NCI-H2171 (cell line): ENCODE measurements around the gene MBNL1.
"Not testable (repeated sequence)": the region's sequence is repeated elsewhere in the genome, so short reads cannot be mapped to it uniquely, and the experiment has no call there.

Experiments used
- DNase-seq: peaks from one replicate; lab custom pipeline; 2025; lab: John Stamatoyannopoulos, UW

The MBNL1 gene

DNA sequence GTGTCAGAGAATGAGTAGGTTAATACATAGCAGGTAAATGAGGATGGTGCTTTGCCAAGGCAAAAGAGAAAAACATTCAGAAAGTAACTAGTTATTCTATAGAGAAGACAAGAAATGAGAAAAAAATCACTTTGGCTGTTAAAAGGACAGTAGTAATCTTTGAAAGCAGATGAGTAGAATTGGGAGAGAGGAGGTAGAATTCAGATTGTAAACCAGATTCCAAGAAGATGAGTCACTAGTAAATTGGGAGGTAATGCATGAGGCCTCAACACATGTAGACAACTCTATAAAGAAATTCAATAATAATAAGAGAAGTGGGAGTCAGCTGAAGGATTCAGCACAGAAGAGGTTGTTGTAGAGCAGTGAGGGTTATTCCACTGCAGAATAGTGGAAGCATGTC, 81.4 kb downstream of the MBNL1 start:
- no peak for DNase-seq

GRCh38 chr3:152350776-152351175, 82.0 kb downstream of the MBNL1 start:
- DNase-seq: no peak

DNA sequence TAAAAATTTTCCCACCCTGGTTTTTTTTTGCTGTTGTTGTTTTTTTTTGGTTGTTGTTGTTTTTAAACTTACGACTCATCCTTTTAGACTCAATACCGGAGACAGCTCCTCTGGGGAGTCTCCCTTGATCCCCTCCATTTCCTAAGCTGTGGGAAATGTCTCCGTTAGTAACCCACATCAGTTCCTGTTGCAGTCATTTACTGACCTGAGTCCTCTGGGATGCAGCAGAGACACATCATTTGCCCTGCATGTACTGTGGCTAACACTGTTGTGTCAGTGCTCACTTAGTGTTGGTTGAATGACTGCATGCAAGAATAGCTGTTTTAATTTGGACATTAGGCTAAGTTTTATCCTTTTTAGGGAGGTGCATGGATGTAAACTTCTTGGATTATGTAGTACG, 83.8 kb downstream of the MBNL1 start:
- DNase-seq: no peak

DNA sequence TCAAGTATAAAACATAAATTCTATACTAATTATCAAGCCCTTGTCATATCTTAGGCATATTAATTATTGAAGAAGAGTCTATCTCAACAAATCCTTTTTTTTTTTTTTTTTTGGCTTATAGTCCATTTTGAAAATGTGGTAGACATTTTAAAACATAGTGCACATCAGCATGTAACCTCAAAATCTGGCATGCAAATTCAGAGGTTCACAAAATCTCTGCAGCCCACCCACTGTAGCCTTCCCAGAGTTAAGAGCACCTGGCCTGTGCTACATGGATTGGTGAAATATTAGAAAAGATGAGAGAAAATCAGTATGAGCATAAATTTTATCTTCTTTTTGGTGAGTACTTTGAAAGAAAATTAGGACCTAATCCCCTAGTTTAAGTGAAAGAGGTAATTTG, 84.8 kb downstream of the MBNL1 start:
- DNase-seq: no peak

GRCh38 chr3:152355744-152356665, 87.3 kb downstream of the MBNL1 start:
- no peak for DNase-seq

DNA sequence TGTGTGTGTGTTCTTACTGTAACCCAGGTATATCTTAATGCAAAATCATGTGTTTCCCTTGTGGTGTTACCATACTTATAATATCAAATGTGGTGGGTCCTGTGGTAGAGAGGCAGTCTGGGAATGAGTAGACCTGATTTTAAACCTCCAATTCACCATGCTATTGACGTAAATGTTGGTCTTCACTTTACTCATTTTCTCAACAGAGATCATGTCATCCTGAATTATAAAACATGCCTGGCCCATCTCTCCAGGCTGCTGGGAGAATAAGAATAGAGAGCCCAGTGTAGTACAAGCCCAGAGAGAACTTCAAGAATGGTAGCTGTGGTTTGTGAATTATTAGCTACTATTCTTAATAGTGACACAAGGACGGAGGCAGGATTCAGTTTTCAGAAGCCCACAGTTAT, 88.1 kb downstream of the MBNL1 start:
- DNase-seq: no peak

GRCh38 chr3:152357587-152357986, 88.9 kb downstream of the MBNL1 start:
- DNase-seq: no peak

- DNase-seq: no peak
Measured at GRCh38 chr3:152359385-152360248, 90.9 kb downstream of the MBNL1 start.

- DNase-seq: no peak
Measured at GRCh38 chr3:152360302-152360701, 91.6 kb downstream of the MBNL1 start.

DNA sequence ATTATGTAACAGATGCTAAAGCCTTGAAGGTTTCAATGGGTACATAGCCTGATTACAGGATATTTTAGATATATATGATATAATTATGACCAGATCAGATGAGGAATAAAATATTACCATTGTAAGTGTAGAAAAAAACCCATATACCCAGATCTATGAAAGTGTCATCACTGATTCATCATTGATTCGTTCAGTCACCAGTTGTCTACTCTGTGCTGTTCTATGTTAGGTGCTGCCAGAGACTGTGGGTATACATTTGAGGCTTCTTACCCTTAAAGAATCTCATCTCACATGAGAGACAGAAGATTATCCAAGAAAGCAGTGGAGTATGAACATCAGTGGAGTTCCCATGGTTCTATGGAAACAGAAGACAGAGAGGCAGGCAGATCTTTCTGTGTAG, 92.2 kb downstream of the MBNL1 start:
- no peak for DNase-seq

- no peak for DNase-seq
Measured at GRCh38 chr3:152362086-152362485, 93.4 kb downstream of the MBNL1 start.

- DNase-seq: no peak
Measured at GRCh38 chr3:152364237-152364636, 95.5 kb downstream of the MBNL1 start.

DNA sequence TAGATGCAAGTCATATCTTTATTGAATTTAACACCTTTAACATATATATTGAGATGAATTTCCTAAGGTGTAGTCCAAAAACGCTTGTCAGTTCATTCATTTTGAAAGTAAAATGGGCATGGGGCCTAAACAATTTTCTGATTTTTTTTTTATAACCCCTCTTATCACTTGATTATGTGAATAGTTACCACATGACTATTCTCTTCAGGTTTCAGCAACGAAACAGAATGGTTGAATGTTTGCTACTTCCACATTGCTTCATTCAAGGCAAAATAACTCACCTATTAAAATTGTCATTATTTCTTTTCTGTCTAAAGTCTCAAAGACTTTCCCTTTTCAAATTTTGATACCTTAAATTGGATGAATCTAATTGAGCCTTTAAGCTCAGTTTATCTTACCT, 96.4 kb downstream of the MBNL1 start:
- DNase-seq: no peak

DNA sequence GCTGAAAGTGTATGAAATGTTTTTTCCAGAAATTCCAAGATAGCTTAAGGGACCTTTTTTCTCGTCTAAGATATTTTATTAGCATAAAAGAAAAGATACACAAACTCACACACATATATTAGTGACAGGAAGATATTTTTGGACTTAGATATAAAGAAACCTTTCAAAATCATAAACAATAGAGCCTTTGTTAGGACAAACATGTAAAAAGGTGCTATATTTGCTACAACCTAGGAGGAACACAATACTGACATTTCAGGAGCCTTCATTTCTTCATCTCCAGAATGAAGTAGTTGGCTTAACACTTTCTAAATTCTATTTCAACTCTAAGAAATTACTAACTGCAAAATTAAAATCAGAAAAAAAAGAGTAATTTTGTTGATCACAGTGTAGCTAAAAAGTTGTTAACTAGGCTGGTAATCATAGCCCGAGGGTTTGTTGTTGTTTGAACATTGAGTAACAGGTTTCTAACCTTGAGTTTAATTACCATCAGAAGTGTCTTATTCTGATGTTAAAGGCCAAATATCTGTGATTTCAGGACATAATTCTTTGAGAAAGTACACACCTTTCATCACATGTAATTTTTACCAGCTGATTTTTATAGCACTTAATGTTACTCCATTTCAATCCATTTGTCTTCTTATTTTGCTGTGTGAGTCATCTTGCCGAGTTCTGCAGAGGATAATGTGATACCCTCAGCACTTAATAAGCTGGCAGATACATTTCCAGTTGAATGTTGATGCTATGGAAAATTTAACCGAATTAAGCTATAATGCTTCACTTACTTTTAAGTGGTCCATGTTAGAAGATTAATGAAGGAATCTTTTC, 97.3 kb downstream of the MBNL1 start:
- DNase-seq: peak; percentile 15

- not testable (repeated sequence) for DNase-seq
Measured at GRCh38 chr3:152367192-152367591, 98.5 kb downstream of the MBNL1 start.

DNA sequence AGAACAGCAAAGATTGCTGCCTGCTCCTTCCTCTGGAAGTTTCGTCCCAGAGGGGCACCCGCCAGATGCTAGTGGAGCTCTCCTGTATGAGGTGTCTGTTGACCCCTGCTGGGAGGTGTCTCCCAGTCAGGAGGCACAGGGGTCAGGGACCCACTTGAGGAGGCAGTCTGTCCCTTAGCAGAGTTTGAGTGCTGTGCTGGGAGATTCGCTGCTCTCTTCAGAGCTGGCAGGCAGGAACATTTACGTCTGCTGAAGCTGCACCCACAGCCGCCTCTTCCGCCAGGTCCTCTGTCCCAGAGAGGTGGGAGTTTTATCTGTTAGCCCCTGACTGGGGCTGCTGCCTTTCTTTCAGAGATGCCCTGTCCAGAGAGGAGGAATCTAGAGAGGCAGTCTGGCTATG, 103.9 kb downstream of the MBNL1 start:
- DNase-seq: not testable (repeated sequence)

GRCh38 chr3:152373379-152373778, 104.7 kb downstream of the MBNL1 start:
- DNase-seq: no peak

GRCh38 chr3:152374262-152374990, 105.7 kb downstream of the MBNL1 start:
- DNase-seq: no peak

GRCh38 chr3:152375546-152375945, 106.8 kb downstream of the MBNL1 start:
- no peak for DNase-seq

DNA sequence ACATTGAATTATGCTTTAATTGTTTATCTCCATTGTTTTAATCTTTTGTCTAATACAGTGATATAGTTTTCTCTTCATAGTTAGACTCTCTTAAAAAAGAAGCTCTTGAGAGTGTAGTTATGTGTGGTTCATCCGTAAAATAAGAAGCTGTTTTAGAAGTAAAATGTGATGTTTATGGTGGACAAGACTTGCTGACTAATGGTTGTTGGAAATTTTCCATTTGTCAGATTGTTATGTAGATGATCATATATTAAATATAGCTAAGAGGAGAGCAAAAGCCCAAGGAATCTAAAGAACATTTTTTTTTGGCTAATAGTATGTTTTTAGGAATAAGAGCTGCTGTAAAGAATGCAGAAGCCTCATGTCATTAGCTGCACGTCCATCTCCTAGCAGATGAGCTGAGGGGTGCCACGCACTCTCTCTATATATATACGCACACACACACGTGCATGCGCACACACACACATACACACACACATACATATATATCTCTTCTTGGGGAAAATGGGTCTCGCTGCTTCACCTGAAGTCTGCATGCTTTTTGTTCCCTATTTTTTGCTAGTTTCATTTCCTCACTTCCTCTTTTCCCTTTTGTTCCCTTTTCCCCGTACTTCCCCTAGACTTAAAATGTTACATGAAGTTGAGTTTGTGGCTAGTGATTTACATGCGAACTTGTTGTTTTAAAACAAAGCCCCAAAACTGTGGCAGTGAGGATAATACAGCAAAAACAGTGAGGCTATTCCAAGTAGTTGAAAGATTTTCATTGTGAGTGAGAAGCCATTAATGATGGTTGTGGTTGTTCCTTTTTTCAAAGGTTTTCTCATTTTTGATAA, 107.8 kb downstream of the MBNL1 start:
- no peak for DNase-seq

GRCh38 chr3:152377184-152377570, 108.4 kb downstream of the MBNL1 start:
- DNase-seq: no peak
